ENCODE data around the gene NT5C1B.

- TF ChIP-seq CTCF (IDR thresholded peaks at IDR 0.05; ENCODE audit: low read depth, low read length) (no peak), POLR2A (IDR thresholded peaks at IDR 0.05; ENCODE audit: extremely low read depth, insufficient read length) (no peak)
These were observed 567 bp downstream of the NT5C1B start for GRCh38 chr2:18588802-18589201.

Measured in NB4 (cell line).